HG02884 (cell line): ENCODE measurements around the gene RBFOX2.

Experiments
- ATAC-seq: cut with Tn5 transposase; IDR thresholded peaks from one replicate; pipeline ENCODE4 v1.9.1; 2021; ENCODE audit warnings: mild to moderate bottlenecking, moderate library complexity; ENCODE audit not compliant: unreplicated experiment

Gene RBFOX2

GRCh38 chr22:35904752-35905151 is 123.9 kb downstream of the RBFOX2 start:
- no peak for ATAC-seq

GRCh38 chr22:35904336-35904692 is 124.3 kb downstream of the RBFOX2 start:
- ATAC-seq = no peak

GRCh38 chr22:35903571-35904335 is 124.9 kb downstream of the RBFOX2 start:
- no peak for ATAC-seq

- no peak for ATAC-seq
Observed at GRCh38 chr22:35900483-35901168, 128.0 kb downstream of the RBFOX2 start.

- ATAC-seq = no peak
Observed at GRCh38 chr22:35899736-35900135, 128.9 kb downstream of the RBFOX2 start.

- no peak for ATAC-seq
Observed at GRCh38 chr22:35896111-35896705, 132.4 kb downstream of the RBFOX2 start.

- ATAC-seq = no peak
Observed at GRCh38 chr22:35894937-35895708, 133.5 kb downstream of the RBFOX2 start.

GRCh38 chr22:35894464-35894878 is 134.2 kb downstream of the RBFOX2 start:
- no peak for ATAC-seq

GRCh38 chr22:35893698-35894097 is 134.9 kb downstream of the RBFOX2 start:
- no peak for ATAC-seq

GRCh38 chr22:35892192-35892591 is 136.4 kb downstream of the RBFOX2 start:
- ATAC-seq = no peak

- no peak for ATAC-seq
Observed at GRCh38 chr22:35891442-35891841, 137.2 kb downstream of the RBFOX2 start.

- ATAC-seq = no peak
Observed at GRCh38 chr22:35889071-35889470, 139.6 kb downstream of the RBFOX2 start.

GRCh38 chr22:35888181-35888870 is 140.3 kb downstream of the RBFOX2 start:
- no peak for ATAC-seq

GRCh38 chr22:35887296-35887875 is 141.2 kb downstream of the RBFOX2 start:
- ATAC-seq = no peak

GRCh38 chr22:35886309-35886708 is 142.3 kb downstream of the RBFOX2 start:
- no peak for ATAC-seq

- no peak for ATAC-seq
Observed at GRCh38 chr22:35884529-35884928, 144.1 kb downstream of the RBFOX2 start.

- ATAC-seq = no peak
Observed at GRCh38 chr22:35883031-35883620, 145.5 kb downstream of the RBFOX2 start.

- no peak for ATAC-seq
Observed at GRCh38 chr22:35882211-35883030, 146.2 kb downstream of the RBFOX2 start.

- no peak for ATAC-seq
Observed at GRCh38 chr22:35879351-35879750, 149.3 kb downstream of the RBFOX2 start.
